GM23338 (cell line): ENCODE data around the gene GAB2. TPM values are rescaled to one million over a fixed set of nuclear protein-coding genes. Genes with fewer than 3 reads are reported as not detected.

ENCODE experiments used
- ATAC-seq: fragments of 200-7000 bp; cut with Tn5 transposase; 3 replicates; pipeline ENCODE4 v1.9.1; 2020
- DNase-seq: peaks from one replicate; pipeline ENCODE4 v3.0.0-alpha.2; 2015; ENCODE audit warnings: low spot score
- H2AFZ ChIP-seq: fragments of 200-600 bp; sonication (generic); 2 replicates; pipeline ENCODE4 v1.8.0; 2016; ENCODE audit warnings: antibody characterized with exemption, mild to moderate bottlenecking, moderate library complexity
- H3F3A ChIP-seq: fragments of 200-600 bp; sonication (generic); replicated peaks from 2 replicates; pipeline ENCODE4 v1.8.0; 2017; ENCODE audit warnings: antibody characterized with exemption, mixed run types, low read depth
- H3K27ac ChIP-seq: fragments of 200-600 bp; sonication (generic); 2 replicates; pipeline ENCODE4 v1.6.1; 2016; ENCODE audit warnings: low read depth
- H3K27me3 ChIP-seq: fragments of 200-600 bp; sonication (generic); 2 replicates; pipeline ENCODE4 v1.8.0; 2016; ENCODE audit warnings: mild to moderate bottlenecking, mixed run types, moderate library complexity; ENCODE audit not compliant: insufficient read depth
- H3K36me3 ChIP-seq: fragments of 200-600 bp; sonication (generic); 2 replicates; pipeline ENCODE4 v1.8.0; 2016; ENCODE audit warnings: mild to moderate bottlenecking; ENCODE audit not compliant: insufficient read depth
- H3K4me1 ChIP-seq: fragments of 200-600 bp; sonication (generic); 2 replicates; pipeline ENCODE4 v1.8.0; 2016; ENCODE audit warnings: mild to moderate bottlenecking, moderate library complexity; ENCODE audit not compliant: insufficient read depth
- H3K4me2 ChIP-seq: fragments of 200-600 bp; sonication (generic); 2 replicates; pipeline ENCODE4 v1.7.1; 2017; ENCODE audit warnings: mixed run types
- H3K4me3 ChIP-seq: fragments of 200-600 bp; sonication (generic); 2 replicates; pipeline ENCODE4 v1.6.1; 2016; ENCODE audit warnings: mixed run types
- H3K79me2 ChIP-seq: fragments of 200-600 bp; sonication (generic); replicated peaks from 2 replicates; pipeline ENCODE4 v1.8.0; 2017; ENCODE audit warnings: mild to moderate bottlenecking; ENCODE audit not compliant: insufficient read depth
- H3K9me2 ChIP-seq: fragments of 200-600 bp; sonication (generic); 2 replicates; pipeline ENCODE4 v1.8.0; 2017; ENCODE audit not compliant: insufficient read depth
- H4K20me1 ChIP-seq: fragments of 200-600 bp; sonication (generic); replicated peaks from 2 replicates; pipeline ENCODE4 v1.8.0; 2017; ENCODE audit warnings: mild to moderate bottlenecking; ENCODE audit not compliant: insufficient read depth
- H3K27ac Mint-ChIP-seq: 2 replicates; pipeline ENCODE4 v1.8.0; 2020; ENCODE audit warnings: inconsistent platforms, mild to moderate bottlenecking, moderate library complexity, mixed read lengths
- H3K27me3 Mint-ChIP-seq: 3 replicates; pipeline ENCODE4 v1.8.0; 2022; ENCODE audit warnings: low read depth, mild to moderate bottlenecking, moderate library complexity, mixed read lengths, inconsistent platforms; ENCODE audit not compliant: insufficient read depth, poor library complexity
- H3K36me3 Mint-ChIP-seq: 3 replicates; pipeline ENCODE4 v1.8.0; 2021; ENCODE audit warnings: low read depth, mild to moderate bottlenecking, inconsistent platforms, moderate library complexity, mixed read lengths
- H3K4me1 Mint-ChIP-seq: 3 replicates; pipeline ENCODE4 v1.8.0; 2020; ENCODE audit warnings: mild to moderate bottlenecking, inconsistent platforms, mixed read lengths
- H3K4me3 Mint-ChIP-seq: 3 replicates; pipeline ENCODE4 v1.8.0; 2021; ENCODE audit warnings: moderate library complexity, mild to moderate bottlenecking, inconsistent platforms, mixed read lengths
- H3K9me3 Mint-ChIP-seq: 3 replicates; pipeline ENCODE4 v1.8.0; 2020; ENCODE audit warnings: moderate library complexity, mild to moderate bottlenecking, inconsistent platforms, mixed read lengths
- CREB1 ChIP-seq: fragments of 250-450 bp; sonication (Bioruptor Pico); IDR thresholded peaks from 2 replicates; pipeline ENCODE4 v1.5.0; 2020; ENCODE audit warnings: low read depth, mild to moderate bottlenecking, moderate library complexity
- EZH2phosphoT487 ChIP-seq: fragments of 200-600 bp; sonication (generic); IDR thresholded peaks from one replicate; pipeline ENCODE4 v1.8.1; 2018; ENCODE audit warnings: antibody characterized with exemption; ENCODE audit not compliant: unreplicated experiment
- JUNB ChIP-seq: IDR thresholded peaks from one replicate; pipeline ENCODE4 v1.6.1; 2016; ENCODE audit warnings: antibody characterized with exemption; ENCODE audit not compliant: unreplicated experiment
- POLR2AphosphoS5 ChIP-seq: IDR thresholded peaks from 2 replicates; pipeline ENCODE4 v1.6.1; 2016; ENCODE audit warnings: antibody characterized with exemption, low read depth
- ZNF114 ChIP-seq: fragments of 250-450 bp; sonication (Bioruptor Pico); IDR thresholded peaks from 2 replicates; pipeline ENCODE4 v1.5.0; 2020; ENCODE audit warnings: mild to moderate bottlenecking, moderate library complexity
- ZNF331 ChIP-seq: fragments of 250-450 bp; sonication (Bioruptor Pico); IDR thresholded peaks from 2 replicates; pipeline ENCODE4 v1.5.0; 2020; ENCODE audit warnings: low read depth, mild to moderate bottlenecking, moderate library complexity
- polyA plus RNA-seq: library from polyadenylated mRNA; unstranded; fragments of >200 nt; fragmentation: Nextera tagmentation; extraction: Ambion mirVana; gene quantifications from 2 replicates; pipeline ENCODE4 v1.2.1, GENCODE V29; 2016
- total RNA-seq: library from RNA; depleted of rRNA; stranded (reverse); fragments of >200 nt; shearing (Covaris generic); gene quantifications from 2 replicates; pipeline ENCODE4 v1.2.3, GENCODE V29; 2014
- TF ChIP-seq, protein P1 (sequence below): IDR thresholded peaks from one replicate; pipeline ENCODE4 v1.6.1; 2018; ENCODE audit warnings: antibody characterized with exemption; ENCODE audit not compliant: unreplicated experiment
- TF ChIP-seq, protein P2 (sequence below), 2 experiments: fragments of 200-600 bp in 1 of 2; sonication (generic) in 1 of 2; conservative IDR thresholded peaks; 2 replicates each; pipeline versions ENCODE4 v1.5.1 to v1.6.1; 2016 to 2017; ENCODE audit warnings: antibody characterized with exemption in 2 of 2, low read depth in 2 of 2, mild to moderate bottlenecking in 2 of 2, moderate library complexity in 1 of 2
- TF ChIP-seq, protein P3 (sequence below): IDR thresholded peaks from 2 replicates; pipeline ENCODE4 v1.6.1; 2016; ENCODE audit warnings: antibody characterized with exemption

GAB2 gene
- total and polyA plus RNA-seq, 2 experiments from 2014 or later, result 2.0 to 10.8 TPM

DNA sequence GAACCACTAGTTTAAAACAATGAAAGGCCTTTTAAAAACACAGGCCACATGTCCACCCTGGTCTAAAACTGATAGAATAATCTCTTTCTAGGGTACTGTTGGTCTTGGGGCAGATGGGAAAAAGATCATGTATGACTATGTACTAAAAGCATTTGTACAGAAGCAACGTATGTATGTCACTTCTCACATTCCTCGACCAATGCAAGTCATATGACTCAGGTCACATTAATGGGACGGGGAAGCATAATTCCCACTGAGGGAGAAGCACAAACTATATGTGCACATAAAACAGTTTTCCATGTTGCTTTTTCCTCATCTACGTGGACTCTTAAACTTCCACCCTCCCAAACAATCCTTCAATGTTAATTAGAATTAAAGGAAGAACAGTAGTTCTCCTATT, 32.2 kb upstream of the GAB2 start:
- H3K36me3 ChIP-seq, result no peaks in the 10 kb centered on the region
- peaks cover 3% of the 10 kb centered on the region for H3K27me3 Mint-ChIP-seq
- no peak overlapping the region for H2AFZ ChIP-seq
- H3K4me3 ChIP-seq, result no peak overlapping the region
- H3K27ac ChIP-seq, result no peak overlapping the region
- no peaks in the 10 kb centered on the region for H3F3A ChIP-seq
- no peaks in the 10 kb centered on the region for H3K4me1 Mint-ChIP-seq
- no peaks in the 10 kb centered on the region for H3K27me3 ChIP-seq
- TF ChIP-seq EZH2phosphoT487 (no peak), JUNB (no peak), CREB1 (no peak), ZNF114 (CRISPR knock-in tag) (no peak), POLR2AphosphoS5 (no peak)
- TF ChIP-seq, protein P1, sequence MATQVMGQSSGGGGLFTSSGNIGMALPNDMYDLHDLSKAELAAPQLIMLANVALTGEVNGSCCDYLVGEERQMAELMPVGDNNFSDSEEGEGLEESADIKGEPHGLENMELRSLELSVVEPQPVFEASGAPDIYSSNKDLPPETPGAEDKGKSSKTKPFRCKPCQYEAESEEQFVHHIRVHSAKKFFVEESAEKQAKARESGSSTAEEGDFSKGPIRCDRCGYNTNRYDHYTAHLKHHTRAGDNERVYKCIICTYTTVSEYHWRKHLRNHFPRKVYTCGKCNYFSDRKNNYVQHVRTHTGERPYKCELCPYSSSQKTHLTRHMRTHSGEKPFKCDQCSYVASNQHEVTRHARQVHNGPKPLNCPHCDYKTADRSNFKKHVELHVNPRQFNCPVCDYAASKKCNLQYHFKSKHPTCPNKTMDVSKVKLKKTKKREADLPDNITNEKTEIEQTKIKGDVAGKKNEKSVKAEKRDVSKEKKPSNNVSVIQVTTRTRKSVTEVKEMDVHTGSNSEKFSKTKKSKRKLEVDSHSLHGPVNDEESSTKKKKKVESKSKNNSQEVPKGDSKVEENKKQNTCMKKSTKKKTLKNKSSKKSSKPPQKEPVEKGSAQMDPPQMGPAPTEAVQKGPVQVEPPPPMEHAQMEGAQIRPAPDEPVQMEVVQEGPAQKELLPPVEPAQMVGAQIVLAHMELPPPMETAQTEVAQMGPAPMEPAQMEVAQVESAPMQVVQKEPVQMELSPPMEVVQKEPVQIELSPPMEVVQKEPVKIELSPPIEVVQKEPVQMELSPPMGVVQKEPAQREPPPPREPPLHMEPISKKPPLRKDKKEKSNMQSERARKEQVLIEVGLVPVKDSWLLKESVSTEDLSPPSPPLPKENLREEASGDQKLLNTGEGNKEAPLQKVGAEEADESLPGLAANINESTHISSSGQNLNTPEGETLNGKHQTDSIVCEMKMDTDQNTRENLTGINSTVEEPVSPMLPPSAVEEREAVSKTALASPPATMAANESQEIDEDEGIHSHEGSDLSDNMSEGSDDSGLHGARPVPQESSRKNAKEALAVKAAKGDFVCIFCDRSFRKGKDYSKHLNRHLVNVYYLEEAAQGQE, result no peak
- no peaks in the 10 kb centered on the region for H3K9me3 Mint-ChIP-seq
- DNase-seq (no peak), ATAC-seq (no peak)
- H3K27ac Mint-ChIP-seq, result no peak overlapping the region
- H3K4me1 ChIP-seq, result no peaks in the 10 kb centered on the region
- no peak overlapping the region for H3K4me2 ChIP-seq
- no peaks in the 10 kb centered on the region for H3K79me2 ChIP-seq
- 0 out of 2 replicates have a peak, but pooled peaks cover 6% of the 10 kb centered on the region for H4K20me1 ChIP-seq
- H3K9me2 ChIP-seq, result no peaks in the 10 kb centered on the region
- H3K4me3 Mint-ChIP-seq, result no peak overlapping the region
- H3K36me3 Mint-ChIP-seq, result 0 out of 3 replicates have a peak, but pooled peaks cover 2% of the 10 kb centered on the region

DNA sequence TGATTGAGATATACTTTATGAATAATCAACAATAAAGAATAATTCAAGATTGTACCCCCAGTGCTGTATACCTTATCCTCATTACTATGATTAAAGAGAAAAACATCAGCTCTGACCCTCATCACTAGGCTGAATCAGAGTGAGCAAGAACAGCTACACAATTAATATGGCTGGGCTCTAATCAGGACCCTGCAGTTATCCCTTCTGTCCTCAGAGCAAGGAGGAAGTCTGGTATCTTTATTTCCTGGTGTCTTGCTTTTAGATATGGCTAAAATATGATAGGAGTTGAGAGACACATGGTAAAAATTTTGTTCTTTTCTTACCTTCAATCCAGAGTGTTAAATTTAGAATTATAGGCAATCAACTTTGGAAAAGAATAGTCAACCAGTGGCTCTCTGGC, 28.6 kb upstream of the GAB2 start:
- DNase-seq (no peak), ATAC-seq (no peak)
- Histone ChIP-seq H3K79me2 (no peaks in the 10 kb centered on the region), H3F3A (no peaks in the 10 kb centered on the region), H3K27me3 (no peaks in the 10 kb centered on the region), H3K4me1 (no peaks in the 10 kb centered on the region), H3K36me3 (peaks cover 7% of the 10 kb centered on the region; the same call in 1 of the 2 replicates), H3K9me2 (no peaks in the 10 kb centered on the region), H2AFZ (no peak overlapping the region), H3K4me3 (no peak overlapping the region), H4K20me1 (0 out of 2 replicates have a peak, but pooled peaks cover 6% of the 10 kb centered on the region), H3K27ac (no peak overlapping the region), H3K4me2 (no peak overlapping the region)
- TF ChIP-seq CREB1 (no peak), ZNF331 (CRISPR knock-in tag) (no peak), POLR2AphosphoS5 (no peak)
- TF ChIP-seq, protein P2, sequence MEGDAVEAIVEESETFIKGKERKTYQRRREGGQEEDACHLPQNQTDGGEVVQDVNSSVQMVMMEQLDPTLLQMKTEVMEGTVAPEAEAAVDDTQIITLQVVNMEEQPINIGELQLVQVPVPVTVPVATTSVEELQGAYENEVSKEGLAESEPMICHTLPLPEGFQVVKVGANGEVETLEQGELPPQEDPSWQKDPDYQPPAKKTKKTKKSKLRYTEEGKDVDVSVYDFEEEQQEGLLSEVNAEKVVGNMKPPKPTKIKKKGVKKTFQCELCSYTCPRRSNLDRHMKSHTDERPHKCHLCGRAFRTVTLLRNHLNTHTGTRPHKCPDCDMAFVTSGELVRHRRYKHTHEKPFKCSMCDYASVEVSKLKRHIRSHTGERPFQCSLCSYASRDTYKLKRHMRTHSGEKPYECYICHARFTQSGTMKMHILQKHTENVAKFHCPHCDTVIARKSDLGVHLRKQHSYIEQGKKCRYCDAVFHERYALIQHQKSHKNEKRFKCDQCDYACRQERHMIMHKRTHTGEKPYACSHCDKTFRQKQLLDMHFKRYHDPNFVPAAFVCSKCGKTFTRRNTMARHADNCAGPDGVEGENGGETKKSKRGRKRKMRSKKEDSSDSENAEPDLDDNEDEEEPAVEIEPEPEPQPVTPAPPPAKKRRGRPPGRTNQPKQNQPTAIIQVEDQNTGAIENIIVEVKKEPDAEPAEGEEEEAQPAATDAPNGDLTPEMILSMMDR (conservative IDR thresholded peaks at IDR 0.05; ENCODE audit: low read depth in 2 of 2), result no peak
- TF ChIP-seq, protein P3, sequence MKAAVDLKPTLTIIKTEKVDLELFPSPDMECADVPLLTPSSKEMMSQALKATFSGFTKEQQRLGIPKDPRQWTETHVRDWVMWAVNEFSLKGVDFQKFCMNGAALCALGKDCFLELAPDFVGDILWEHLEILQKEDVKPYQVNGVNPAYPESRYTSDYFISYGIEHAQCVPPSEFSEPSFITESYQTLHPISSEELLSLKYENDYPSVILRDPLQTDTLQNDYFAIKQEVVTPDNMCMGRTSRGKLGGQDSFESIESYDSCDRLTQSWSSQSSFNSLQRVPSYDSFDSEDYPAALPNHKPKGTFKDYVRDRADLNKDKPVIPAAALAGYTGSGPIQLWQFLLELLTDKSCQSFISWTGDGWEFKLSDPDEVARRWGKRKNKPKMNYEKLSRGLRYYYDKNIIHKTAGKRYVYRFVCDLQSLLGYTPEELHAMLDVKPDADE, result no peak
- Mint-ChIP-seq H3K4me1 (no peaks in the 10 kb centered on the region), H3K36me3 (peaks cover 23% of the 10 kb centered on the region; the same call in 2 of the 3 replicates), H3K9me3 (no peaks in the 10 kb centered on the region), H3K4me3 (no peak overlapping the region), H3K27ac (no peak overlapping the region), H3K27me3 (peaks cover 3% of the 10 kb centered on the region)
